ENCODE measurements around the gene RPS15. TPM values are rescaled to one million over a fixed set of nuclear protein-coding genes. Genes with fewer than 3 reads are reported as not detected.

RPS15 gene
- total RNA-seq, 1 donor from 2014 or later, result 1,542 TPM

GRCh38 chr19:1455002-1455335, 16.8 kb downstream of the RPS15 start:
- Mint-ChIP-seq H3K36me3 (ENCODE audit: low read depth) (peaks cover 2% of the 10 kb centered on the region), H3K9me3 (no peaks in the 10 kb centered on the region), H3K4me1 (peaks cover 9% of the 10 kb centered on the region), H3K27ac (no peak overlapping the region), H3K27me3 (peaks cover 52% of the 10 kb centered on the region), H3K4me3 (no peak overlapping the region)
- DNase-seq, result no peak
- intact Hi-C loops (cut with micrococcal nuclease), result no loop called here

GRCh38 chr19:1455336-1456120, 17.3 kb downstream of the RPS15 start:
- intact Hi-C loops (cut with micrococcal nuclease), result no loop called here
- peak overlapping the region; percentile 48 for H3K4me3 Mint-ChIP-seq
- peaks cover 2% of the 10 kb centered on the region for H3K36me3 Mint-ChIP-seq (ENCODE audit: low read depth)
- H3K27ac Mint-ChIP-seq, result peak overlapping the region; percentile 49
- H3K9me3 Mint-ChIP-seq, result no peaks in the 10 kb centered on the region
- peaks cover 9% of the 10 kb centered on the region for H3K4me1 Mint-ChIP-seq
- DNase-seq, result peak; percentile 88
- peaks cover 49% of the 10 kb centered on the region for H3K27me3 Mint-ChIP-seq

DNA sequence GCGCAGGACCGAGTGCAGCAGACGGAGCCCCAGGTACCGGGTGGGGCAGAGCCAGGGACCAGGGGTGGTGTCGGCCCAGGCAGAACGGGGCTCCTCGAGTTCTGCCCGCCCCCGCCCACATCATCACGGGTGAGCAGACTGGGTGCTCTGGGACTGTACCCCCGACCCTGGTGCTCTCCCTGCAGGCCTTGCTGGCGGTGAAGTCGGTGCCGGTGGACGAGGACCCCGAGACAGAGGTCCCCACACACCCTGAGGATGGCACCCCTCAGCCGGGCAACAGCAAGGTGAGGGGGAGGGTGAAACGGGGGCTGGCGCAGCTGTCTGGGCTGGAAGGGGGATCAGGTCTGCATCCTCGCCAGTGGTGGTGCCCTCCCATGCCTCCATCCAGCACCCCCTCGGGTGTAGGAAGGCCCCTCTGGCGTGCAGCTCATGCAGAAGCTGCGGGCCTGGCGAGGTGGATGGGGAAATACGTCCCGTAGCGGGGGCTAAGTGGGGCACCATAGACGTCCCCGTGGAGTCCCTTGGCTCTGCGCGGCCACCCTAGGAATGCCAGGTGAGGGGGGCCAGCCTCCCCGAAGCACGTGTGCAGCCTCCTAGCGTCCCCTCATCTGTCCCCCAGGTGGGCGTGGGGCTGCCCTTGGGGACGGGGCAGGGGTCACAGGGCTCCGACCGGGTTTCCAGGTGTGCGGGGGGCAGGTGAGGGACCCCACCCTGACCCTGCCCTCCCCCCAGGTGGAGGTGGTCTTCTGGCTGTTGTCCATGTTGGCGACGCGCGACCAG, 18.1 kb downstream of the RPS15 start:
- Mint-ChIP-seq H3K27ac (no peak overlapping the region), H3K27me3 (peaks cover 41% of the 10 kb centered on the region), H3K4me3 (no peak overlapping the region), H3K4me1 (peaks cover 7% of the 10 kb centered on the region), H3K36me3 (ENCODE audit: low read depth) (peaks cover 2% of the 10 kb centered on the region), H3K9me3 (no peaks in the 10 kb centered on the region)
- intact Hi-C loops (cut with micrococcal nuclease), result no loop called here
- no peak for DNase-seq

DNA sequence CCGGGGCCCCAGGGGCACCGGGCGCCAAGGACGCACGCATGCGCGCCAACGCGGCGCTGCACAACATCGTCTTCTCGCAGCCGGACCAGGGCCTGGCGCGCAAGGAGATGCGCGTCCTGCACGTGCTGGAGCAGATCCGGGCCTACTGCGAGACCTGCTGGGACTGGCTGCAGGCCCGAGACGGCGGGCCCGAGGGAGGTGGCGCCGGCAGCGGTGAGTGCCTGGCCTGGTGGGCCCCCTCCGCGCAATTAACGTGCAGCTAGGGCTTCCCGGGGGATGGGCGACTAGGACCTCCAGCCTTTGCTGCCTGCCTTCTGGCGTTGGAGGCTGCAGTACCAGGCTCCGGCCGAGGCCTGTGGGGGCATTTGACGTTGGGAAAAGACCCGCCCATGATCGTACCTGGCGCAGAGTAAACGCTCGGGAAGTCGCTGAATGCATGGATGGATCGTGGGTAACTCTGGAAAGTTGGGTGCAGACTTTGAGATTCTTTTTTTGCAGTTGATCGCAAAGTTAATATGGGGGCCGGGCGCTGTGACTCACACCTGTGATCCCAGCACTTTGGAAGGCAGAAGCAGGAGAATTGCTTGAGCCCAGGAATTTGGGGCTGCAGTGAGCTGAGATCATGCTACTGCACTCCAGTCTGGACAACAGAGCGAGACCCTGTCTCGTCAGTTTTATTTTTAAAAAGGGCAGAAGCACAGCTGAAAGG, 19.0 kb downstream of the RPS15 start:
- Mint-ChIP-seq H3K4me3 (no peak overlapping the region), H3K4me1 (peaks cover 7% of the 10 kb centered on the region), H3K9me3 (no peaks in the 10 kb centered on the region), H3K36me3 (ENCODE audit: low read depth) (peaks cover 2% of the 10 kb centered on the region), H3K27ac (peak overlapping the region; percentile 37), H3K27me3 (peaks cover 36% of the 10 kb centered on the region)
- intact Hi-C loops (cut with micrococcal nuclease), result no loop called here
- DNase-seq, result no peak

DNA sequence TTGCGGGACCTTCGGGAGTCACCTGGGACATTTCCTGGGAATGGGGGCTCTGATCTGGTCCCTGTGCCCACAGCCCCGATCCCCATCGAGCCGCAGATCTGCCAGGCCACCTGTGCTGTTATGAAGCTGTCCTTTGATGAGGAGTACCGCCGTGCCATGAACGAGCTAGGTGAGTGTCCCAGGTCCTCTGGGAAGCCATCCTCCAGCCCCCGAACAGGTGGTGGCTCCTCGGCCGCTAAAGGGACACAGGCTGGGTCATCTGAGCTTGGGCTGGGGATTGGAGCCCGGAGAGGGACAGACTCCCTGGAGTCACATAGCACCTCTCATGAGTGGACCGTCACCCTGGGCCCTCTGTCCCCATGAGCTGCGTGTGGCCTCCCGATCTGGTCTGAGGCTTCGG, 19.7 kb downstream of the RPS15 start:
- Mint-ChIP-seq H3K36me3 (ENCODE audit: low read depth) (peaks cover 2% of the 10 kb centered on the region), H3K27ac (no peak overlapping the region), H3K9me3 (no peaks in the 10 kb centered on the region), H3K4me3 (no peak overlapping the region), H3K27me3 (peaks cover 32% of the 10 kb centered on the region), H3K4me1 (peaks cover 7% of the 10 kb centered on the region)
- intact Hi-C loops (cut with micrococcal nuclease), result no loop called here
- no peak for DNase-seq

DNA sequence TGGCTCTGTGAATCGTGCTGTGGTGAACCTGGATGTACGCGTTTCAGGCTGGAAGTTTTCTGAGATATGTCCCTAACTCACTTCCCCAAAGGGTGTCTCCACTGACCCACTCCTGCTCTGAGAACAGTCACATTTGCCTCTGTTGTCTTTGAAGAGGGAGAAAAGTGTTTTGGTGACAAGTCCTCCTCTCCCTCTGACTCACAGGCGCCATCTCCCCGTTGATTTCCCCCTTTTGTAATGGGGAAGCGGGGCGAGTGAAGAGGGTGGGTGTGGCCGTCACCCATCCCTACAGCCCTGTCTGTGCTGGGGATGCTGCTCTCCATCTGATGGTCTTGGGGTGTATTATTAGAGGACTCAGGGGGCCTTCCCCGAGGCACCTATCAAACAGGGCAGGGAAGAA, 21.3 kb downstream of the RPS15 start:
- no peak for DNase-seq
- Mint-ChIP-seq H3K4me3 (no peak overlapping the region), H3K9me3 (no peaks in the 10 kb centered on the region), H3K27me3 (peaks cover 25% of the 10 kb centered on the region), H3K27ac (no peak overlapping the region), H3K4me1 (peaks cover 7% of the 10 kb centered on the region), H3K36me3 (ENCODE audit: low read depth) (peaks cover 2% of the 10 kb centered on the region)
- intact Hi-C loops (cut with micrococcal nuclease), result no loop called here

- intact Hi-C loops (cut with micrococcal nuclease), result no loop called here
- H3K27ac Mint-ChIP-seq, result no peak overlapping the region
- no peak overlapping the region for H3K4me3 Mint-ChIP-seq
These were observed 22.1 kb downstream of the RPS15 start for GRCh38 chr19:1460033-1460995.

GRCh38 chr19:1461862-1462261, 23.7 kb downstream of the RPS15 start:
- intact Hi-C loops (cut with micrococcal nuclease), result no loop called here
- Mint-ChIP-seq H3K4me3 (no peak overlapping the region), H3K4me1 (no peaks in the 10 kb centered on the region), H3K27me3 (peaks cover 15% of the 10 kb centered on the region), H3K9me3 (no peaks in the 10 kb centered on the region), H3K36me3 (ENCODE audit: low read depth) (no peaks in the 10 kb centered on the region), H3K27ac (no peak overlapping the region)
- DNase-seq, result no peak

More at GRCh38 chr19:1460033-1460995, 22.1 kb downstream of the RPS15 start:
- DNase-seq, result no peak
- Mint-ChIP-seq H3K27me3 (peaks cover 20% of the 10 kb centered on the region), H3K9me3 (no peaks in the 10 kb centered on the region), H3K4me1 (peaks cover 4% of the 10 kb centered on the region), H3K36me3 (ENCODE audit: low read depth) (peaks cover 2% of the 10 kb centered on the region)

- Mint-ChIP-seq H3K4me1 (no peaks in the 10 kb centered on the region), H3K9me3 (no peaks in the 10 kb centered on the region), H3K27ac (no peak overlapping the region), H3K4me3 (no peak overlapping the region), H3K36me3 (ENCODE audit: low read depth) (peaks cover 1% of the 10 kb centered on the region), H3K27me3 (peaks cover 1% of the 10 kb centered on the region)
- peak; percentile 72 for DNase-seq
- intact Hi-C loops (cut with micrococcal nuclease), result loop anchor here (5.0 kb wide), 1 partner anchor 292 kb away; no protein-coding TSS in a partner anchor
These were observed 27.2 kb downstream of the RPS15 start for GRCh38 chr19:1465191-1466016.

DNA sequence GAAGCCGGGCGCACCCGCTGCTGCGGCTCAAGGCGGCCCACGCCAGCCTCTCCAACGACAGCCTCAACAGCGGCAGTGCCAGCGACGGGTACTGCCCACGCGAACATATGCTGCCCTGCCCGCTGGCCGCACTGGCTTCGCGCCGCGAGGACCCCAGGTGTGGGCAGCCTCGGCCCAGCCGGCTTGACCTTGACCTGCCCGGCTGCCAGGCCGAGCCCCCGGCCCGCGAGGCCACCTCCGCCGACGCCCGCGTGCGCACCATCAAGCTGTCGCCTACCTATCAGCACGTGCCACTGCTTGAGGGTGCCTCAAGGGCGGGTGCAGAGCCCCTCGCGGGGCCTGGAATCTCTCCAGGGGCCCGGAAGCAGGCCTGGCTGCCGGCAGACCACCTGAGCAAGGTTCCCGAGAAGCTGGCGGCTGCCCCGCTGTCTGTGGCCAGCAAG, 27.8 kb downstream of the RPS15 start:
- peaks cover 1% of the 10 kb centered on the region for H3K36me3 Mint-ChIP-seq (ENCODE audit: low read depth)
- H3K9me3 Mint-ChIP-seq, result no peaks in the 10 kb centered on the region
- H3K4me3 Mint-ChIP-seq, result no peak overlapping the region
- H3K27ac Mint-ChIP-seq, result no peak overlapping the region
- H3K4me1 Mint-ChIP-seq, result peaks cover under 1% of the 10 kb centered on the region
- peaks cover 1% of the 10 kb centered on the region for H3K27me3 Mint-ChIP-seq
- intact Hi-C loops (cut with micrococcal nuclease), result loop anchor here (5.0 kb wide), 1 partner anchor 291 kb away; no protein-coding TSS in a partner anchor
- DNase-seq, result no peak

DNA sequence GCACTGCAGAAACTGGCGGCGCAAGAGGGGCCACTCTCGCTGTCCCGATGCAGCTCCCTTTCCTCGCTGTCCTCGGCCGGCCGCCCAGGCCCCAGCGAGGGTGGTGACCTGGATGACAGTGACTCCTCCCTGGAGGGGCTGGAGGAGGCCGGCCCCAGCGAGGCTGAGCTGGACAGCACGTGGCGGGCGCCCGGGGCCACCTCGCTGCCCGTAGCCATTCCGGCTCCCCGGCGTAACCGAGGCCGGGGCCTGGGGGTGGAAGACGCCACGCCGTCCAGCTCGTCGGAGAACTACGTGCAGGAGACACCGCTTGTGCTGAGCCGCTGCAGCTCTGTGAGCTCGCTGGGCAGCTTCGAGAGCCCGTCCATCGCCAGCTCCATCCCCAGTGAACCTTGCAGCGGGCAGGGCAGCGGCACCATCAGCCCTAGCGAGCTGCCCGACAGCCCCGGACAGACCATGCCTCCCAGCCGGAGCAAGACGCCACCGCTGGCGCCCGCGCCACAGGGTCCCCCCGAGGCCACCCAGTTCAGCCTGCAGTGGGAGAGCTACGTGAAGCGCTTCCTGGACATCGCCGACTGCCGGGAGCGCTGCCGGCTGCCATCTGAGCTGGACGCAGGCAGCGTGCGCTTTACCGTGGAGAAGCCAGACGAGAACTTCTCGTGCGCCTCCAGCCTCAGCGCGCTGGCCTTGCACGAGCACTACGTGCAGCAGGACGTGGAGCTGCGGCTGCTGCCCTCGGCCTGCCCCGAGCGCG, 28.4 kb downstream of the RPS15 start:
- H3K4me3 Mint-ChIP-seq, result no peak overlapping the region
- intact Hi-C loops (cut with micrococcal nuclease), result loop anchor here (5.0 kb wide), 1 partner anchor 291 kb away; no protein-coding TSS in a partner anchor
- peak; percentile 59 for DNase-seq
- peaks cover 2% of the 10 kb centered on the region for H3K4me1 Mint-ChIP-seq
- H3K9me3 Mint-ChIP-seq, result no peaks in the 10 kb centered on the region
- peaks cover 1% of the 10 kb centered on the region for H3K27me3 Mint-ChIP-seq
- peaks cover 1% of the 10 kb centered on the region for H3K36me3 Mint-ChIP-seq (ENCODE audit: low read depth)
- no peak overlapping the region for H3K27ac Mint-ChIP-seq

DNA sequence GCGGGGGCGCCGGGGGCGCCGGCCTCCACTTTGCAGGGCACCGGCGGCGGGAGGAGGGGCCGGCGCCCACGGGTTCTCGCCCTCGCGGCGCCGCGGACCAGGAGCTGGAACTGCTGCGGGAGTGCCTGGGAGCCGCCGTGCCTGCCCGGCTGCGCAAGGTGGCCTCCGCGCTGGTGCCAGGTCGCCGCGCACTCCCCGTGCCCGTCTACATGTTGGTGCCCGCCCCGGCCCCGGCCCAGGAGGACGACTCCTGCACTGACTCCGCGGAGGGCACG, 29.0 kb downstream of the RPS15 start:
- Mint-ChIP-seq H3K27ac (no peak overlapping the region), H3K9me3 (no peaks in the 10 kb centered on the region), H3K4me3 (no peak overlapping the region), H3K36me3 (ENCODE audit: low read depth) (peaks cover 1% of the 10 kb centered on the region), H3K4me1 (peaks cover 2% of the 10 kb centered on the region), H3K27me3 (peaks cover 5% of the 10 kb centered on the region)
- intact Hi-C loops (cut with micrococcal nuclease), result loop anchor here (5.0 kb wide), 1 partner anchor 290 kb away; no protein-coding TSS in a partner anchor
- no peak for DNase-seq

Measured in activated CD4-positive, alpha-beta T cell treated with anti-CD3 and anti-CD28 coated beads, Interleukin-2, amount 10 ng/mL, durations not matched to agents 24 days and 14 days (primary cell).